Endothelial cell of umbilical vein (primary cell): ENCODE data around the gene SLC35F3. TPM values are rescaled to one million over a fixed set of nuclear protein-coding genes. Genes with fewer than 3 reads are reported as not detected.

Source experiments
- BruUV-seq: library from RNA; stranded (reverse); fragments of 400-500 nt; replicated peaks from 2 replicates; lab custom pipeline; 2021; lab: Mats Ljungman, UMichigan
- CTCF ChIA-PET: fragments of 300-600, 350-600 bp; sonication (Branson Sonifier 250); formaldehyde crosslinking; loops from one replicate; lab custom pipeline; 2021; ENCODE audit warnings: antibody characterized with exemption, inconsistent platforms; lab: Charles Lee
- POLR2A ChIA-PET: fragments of 300-600, 350-600 bp; sonication (Branson Sonifier 250); formaldehyde crosslinking; loops from one replicate; lab custom pipeline; 2021; ENCODE audit warnings: antibody characterized with exemption, inconsistent platforms; lab: Charles Lee
- DNase-seq: peaks from one replicate; pipeline ENCODE4 v3.0.0-alpha.2; 2011; ENCODE audit warnings: low read depth, low spot score
- FAIRE-seq: peaks from 2 replicates; lab custom pipeline; 2011; peaks lifted over from hg19 to GRCh38; lab: Jason Lieb, UNC
- H2AFZ ChIP-seq: 2 replicates; pipeline ENCODE4 v1.6.0; 2012; ENCODE audit warnings: low read depth, low read length, control low read depth, inconsistent platforms
- H3K27ac ChIP-seq: 2 replicates; pipeline ENCODE4 v1.5.1; 2011; ENCODE audit warnings: low read depth, mild to moderate bottlenecking, control low read depth, low read length, moderate library complexity; ENCODE audit not compliant: insufficient read depth
- H3K27me3 ChIP-seq, 2 experiments: 2 replicates each; pipeline versions ENCODE4 v1.6.0 to v1.6.1; 2011; ENCODE audit warnings: low read length in 2 of 2, mixed read lengths in 1 of 2; ENCODE audit not compliant: control insufficient read depth in 2 of 2, insufficient read depth in 2 of 2
- H3K36me3 ChIP-seq, 2 experiments: 2 replicates in 1 of 2; 3 replicates in 1 of 2; pipeline ENCODE4 v1.5.1; 2011; ENCODE audit warnings: low read length in 2 of 2, mild to moderate bottlenecking in 1 of 2, moderate library complexity in 1 of 2; ENCODE audit not compliant: control insufficient read depth in 2 of 2, insufficient read depth in 2 of 2; ENCODE audit errors: extremely low read depth in 1 of 2
- H3K4me1 ChIP-seq: 3 replicates; pipeline ENCODE4 v1.5.1; 2011; ENCODE audit warnings: mild to moderate bottlenecking, low read length; ENCODE audit not compliant: control insufficient read depth, insufficient read depth; ENCODE audit errors: extremely low read depth
- H3K4me2 ChIP-seq: 2 replicates; pipeline ENCODE4 v1.6.1; 2011; ENCODE audit warnings: low read length, control low read depth, mixed read lengths; ENCODE audit not compliant: insufficient read depth
- H3K4me3 ChIP-seq, 3 experiments: fragments of 200-600 bp in 1 of 3; sonication (generic), shearing (Covaris generic) in 1 of 3; replicated peaks in 1 of 3; 2 replicates each; pipeline ENCODE4 v1.5.1; 2011 to 2016; ENCODE audit warnings: control low read depth in 3 of 3, low read length in 3 of 3, mild to moderate bottlenecking in 2 of 3, inconsistent platforms in 1 of 3, low read depth in 1 of 3, moderate library complexity in 1 of 3; ENCODE audit not compliant: insufficient read depth in 1 of 3
- H3K79me2 ChIP-seq: 2 replicates; pipeline ENCODE4 v1.6.0; 2012; ENCODE audit warnings: low read length, inconsistent platforms; ENCODE audit not compliant: control insufficient read depth, insufficient read depth
- H3K9ac ChIP-seq: replicated peaks from 2 replicates; pipeline ENCODE3; 2011; ENCODE audit warnings: low read length, control low read depth; ENCODE audit not compliant: insufficient read depth; ENCODE audit errors: extremely low read depth
- H3K9me1 ChIP-seq: replicated peaks from 3 replicates; pipeline ENCODE4 v1.6.0; 2011; ENCODE audit warnings: mild to moderate bottlenecking, low read length; ENCODE audit not compliant: control insufficient read depth, insufficient read depth; ENCODE audit errors: extremely low read depth
- H3K9me3 ChIP-seq: replicated peaks from 2 replicates; pipeline ENCODE4 v1.5.1; 2012; ENCODE audit warnings: low read length, inconsistent platforms; ENCODE audit not compliant: control insufficient read depth, insufficient read depth
- H4K20me1 ChIP-seq: replicated peaks from 2 replicates; pipeline ENCODE3; 2011; ENCODE audit warnings: mild to moderate bottlenecking, low read length; ENCODE audit not compliant: control insufficient read depth, insufficient read depth; ENCODE audit errors: extremely low read depth
- CTCF ChIP-seq, 2 donors: IDR thresholded peaks; 1 replicate in 1 of 2; 2 replicates in 1 of 2; pipeline ENCODE4 v1.5.1; 2011; ENCODE audit warnings: low read length in 2 of 2, mild to moderate bottlenecking in 2 of 2, moderate library complexity in 2 of 2, control low read depth in 1 of 2, inconsistent platforms in 1 of 2, low read depth in 1 of 2; ENCODE audit not compliant: insufficient read depth in 1 of 2; ENCODE audit errors: extremely low read depth in 1 of 2
- EZH2 ChIP-seq: IDR thresholded peaks from 2 replicates; pipeline ENCODE4 v1.6.1; 2012; ENCODE audit warnings: borderline replicate concordance, low read depth, mild to moderate bottlenecking, moderate library complexity, low read length, inconsistent platforms; ENCODE audit not compliant: severe bottlenecking
- FOS ChIP-seq: IDR thresholded peaks from 2 replicates; pipeline ENCODE4 v1.6.1; 2011; ENCODE audit warnings: mild to moderate bottlenecking, low read length, moderate library complexity, borderline replicate concordance; ENCODE audit not compliant: insufficient read depth
- GATA2 ChIP-seq: IDR thresholded peaks from 2 replicates; pipeline ENCODE4 v1.7.0; 2011; ENCODE audit warnings: low read depth, mild to moderate bottlenecking, moderate library complexity, mixed read lengths, low read length; ENCODE audit not compliant: insufficient read length, insufficient read depth
- JUN ChIP-seq: IDR thresholded peaks from 2 replicates; pipeline ENCODE4 v1.6.1; 2011; ENCODE audit warnings: borderline replicate concordance, low read depth; ENCODE audit not compliant: insufficient read length, insufficient read depth
- MAX ChIP-seq: IDR thresholded peaks from 2 replicates; pipeline ENCODE4 v1.6.1; 2011; ENCODE audit not compliant: insufficient read depth, insufficient read length
- MYC ChIP-seq: IDR thresholded peaks from one replicate; pipeline ENCODE4 v1.6.1; 2011; ENCODE audit warnings: mild to moderate bottlenecking, low read depth, low read length
- POLR2A ChIP-seq: IDR thresholded peaks from 2 replicates; pipeline ENCODE4 v1.6.1; 2012; ENCODE audit warnings: low read depth, mild to moderate bottlenecking, control low read depth, low read length
- POLR2AphosphoS5 ChIP-seq: IDR thresholded peaks from 2 replicates; pipeline ENCODE4 v1.6.1; 2012; ENCODE audit warnings: low read depth, mild to moderate bottlenecking, control low read depth, low read length, moderate library complexity; ENCODE audit not compliant: insufficient read depth
- dilution Hi-C: fragments of 300-500 bp; cut with MboI; formaldehyde crosslinking; loops from one replicate; pipeline ENCODE4 v1.15.0; 2019; ENCODE audit warnings: low sequenced_read_pairs; ENCODE audit not compliant: extremely low pct_ligation_motif_present
- intact Hi-C: fragments of 100-400 bp; cut with micrococcal nuclease; formaldehyde crosslinking; loops from one replicate; pipeline ENCODE4 v1.10.0; 2022
- polyA plus RNA-seq, 4 experiments: library from polyadenylated mRNA; depleted of rRNA in 3 of 4; stranded (reverse) in 3 of 4; unstranded in 1 of 4; fragments of >200 nt; gene quantifications; 2 replicates each; pipeline versions ENCODE4 v1.2.1 to v1.2.3, GENCODE V29; 2011 to 2012; ENCODE audit warnings: missing spikeins in 1 of 4
- total RNA-seq: library from RNA; stranded (reverse); gene quantifications from 2 replicates; pipeline ENCODE4 v1.2.3, GENCODE V29; 2021

Gene SLC35F3
- total and polyA plus RNA-seq, 2 donors (not counting 3 experiments of a cell fraction or from before 2014, with no cell fraction given), result not detected

GRCh38 chr1:234217316-234217840, 312.9 kb downstream of the SLC35F3 start:
- CTCF ChIA-PET, result interaction anchor here (1.9 kb wide), 1 partner anchor 93 kb away, joined by 4 read pairs; no protein-coding TSS in a partner anchor
- POLR2A ChIA-PET, result no interaction called here

More at GRCh38 chr1:234217316-234217840, 312.9 kb downstream of the SLC35F3 start:
- intact Hi-C loops, result no loop called here
- Histone ChIP-seq H3K4me1 (no peaks in the 10 kb centered on the region), H3K9me3 (no peaks in the 10 kb centered on the region), H3K79me2 (no peaks in the 10 kb centered on the region), H3K4me2 (no peak overlapping the region), H3K9me1 (no peaks in the 10 kb centered on the region), H3K36me3 (no peaks in the 10 kb centered on the region), H4K20me1 (no peaks in the 10 kb centered on the region), H3K27ac (no peak overlapping the region), H2AFZ (no peak overlapping the region), H3K9ac (no peak overlapping the region), H3K27me3 (peaks cover 19 to 26% of the 10 kb centered on the region in 2 experiments), H3K4me3 (no peak overlapping the region)
- dilution Hi-C loops, result no loop called here
- no TSS peak for BruUV-seq
- FAIRE-seq (no peak), DNase-seq (no peak)
- TF ChIP-seq MYC (no peak), GATA2 (no peak), JUN (no peak), EZH2 (no peak), POLR2A (no peak), POLR2AphosphoS5 (no peak), FOS (no peak), MAX (no peak), CTCF (IDR thresholded peaks at IDR 0.05; ENCODE audit: extremely low read depth in 1 of 2, insufficient read depth in 1 of 2, low read depth in 1 of 2, low read length in 2 of 2) (no peak)
